Osteoblast (primary cell): ENCODE data around the gene CCR6. TPM values are rescaled to one million over a fixed set of nuclear protein-coding genes. Genes with fewer than 3 reads are reported as not detected.

Experiments used
- DNase-seq: peaks from one replicate; pipeline ENCODE4 v3.0.0; 2011; ENCODE audit warnings: low spot score, mixed read lengths; ENCODE audit not compliant: insufficient read length; ENCODE audit errors: missing footprints
- H2AFZ ChIP-seq: 2 replicates; pipeline ENCODE4 v1.6.0; 2011; ENCODE audit warnings: mild to moderate bottlenecking, low read length
- H3K27ac ChIP-seq: 2 replicates; pipeline ENCODE4 v1.5.1; 2011; ENCODE audit warnings: mild to moderate bottlenecking, low read depth, low read length, moderate library complexity
- H3K27me3 ChIP-seq: 2 replicates; pipeline ENCODE4 v1.6.0; 2012; ENCODE audit warnings: mild to moderate bottlenecking, control low read depth, inconsistent platforms, low read length, moderate library complexity; ENCODE audit not compliant: insufficient read depth
- H3K36me3 ChIP-seq: 2 replicates; pipeline ENCODE4 v1.5.1; 2011; ENCODE audit warnings: mild to moderate bottlenecking, low read length, control low read depth, moderate library complexity; ENCODE audit not compliant: insufficient read depth
- H3K4me1 ChIP-seq: 2 replicates; pipeline ENCODE4 v1.5.1; 2011; ENCODE audit warnings: mild to moderate bottlenecking, low read length, control low read depth, moderate library complexity; ENCODE audit not compliant: insufficient read depth
- H3K4me2 ChIP-seq: 2 replicates; pipeline ENCODE4 v1.6.0; 2011; ENCODE audit warnings: mild to moderate bottlenecking, low read length; ENCODE audit not compliant: insufficient read depth
- H3K4me3 ChIP-seq: fragments of 200-600 bp; sonication (generic); 3 replicates; pipeline ENCODE4 v1.5.1; 2012; ENCODE audit warnings: mild to moderate bottlenecking, low read length, inconsistent platforms; ENCODE audit not compliant: insufficient read depth
- H3K79me2 ChIP-seq: 2 replicates; pipeline ENCODE4 v1.6.0; 2012; ENCODE audit warnings: mild to moderate bottlenecking, low read length, control low read depth, inconsistent platforms; ENCODE audit not compliant: insufficient read depth
- H3K9me3 ChIP-seq: 2 replicates; pipeline ENCODE4 v1.5.1; 2011; ENCODE audit warnings: low read depth, low read length, control low read depth
- H4K20me1 ChIP-seq: 2 replicates; pipeline ENCODE4 v1.6.0; 2012; ENCODE audit warnings: mild to moderate bottlenecking, low read length, control low read depth; ENCODE audit not compliant: insufficient read depth
- total RNA-seq: library from RNA; depleted of rRNA; stranded (reverse); fragments of >200 nt; gene quantifications from 2 replicates; pipeline ENCODE4 v1.2.3, GENCODE V29; 2012
- TF ChIP-seq, protein P1 (sequence below): IDR thresholded peaks from 2 replicates; pipeline ENCODE4 v1.5.1; 2011; ENCODE audit warnings: mild to moderate bottlenecking, low read depth, low read length, moderate library complexity; ENCODE audit errors: extremely low read depth

CCR6 gene
- total RNA-seq, 1 donor, result not detected

- Histone ChIP-seq H4K20me1 (no peaks in the 10 kb centered on the region), H3K4me2 (no peak overlapping the region), H3K27me3 (no peaks in the 10 kb centered on the region), H3K27ac (no peak overlapping the region), H3K4me3 (no peak overlapping the region), H3K4me1 (no peaks in the 10 kb centered on the region), H3K79me2 (no peaks in the 10 kb centered on the region), H3K9me3 (no peaks in the 10 kb centered on the region), H3K36me3 (no peaks in the 10 kb centered on the region), H2AFZ (no peak overlapping the region)
- TF ChIP-seq, protein P1, sequence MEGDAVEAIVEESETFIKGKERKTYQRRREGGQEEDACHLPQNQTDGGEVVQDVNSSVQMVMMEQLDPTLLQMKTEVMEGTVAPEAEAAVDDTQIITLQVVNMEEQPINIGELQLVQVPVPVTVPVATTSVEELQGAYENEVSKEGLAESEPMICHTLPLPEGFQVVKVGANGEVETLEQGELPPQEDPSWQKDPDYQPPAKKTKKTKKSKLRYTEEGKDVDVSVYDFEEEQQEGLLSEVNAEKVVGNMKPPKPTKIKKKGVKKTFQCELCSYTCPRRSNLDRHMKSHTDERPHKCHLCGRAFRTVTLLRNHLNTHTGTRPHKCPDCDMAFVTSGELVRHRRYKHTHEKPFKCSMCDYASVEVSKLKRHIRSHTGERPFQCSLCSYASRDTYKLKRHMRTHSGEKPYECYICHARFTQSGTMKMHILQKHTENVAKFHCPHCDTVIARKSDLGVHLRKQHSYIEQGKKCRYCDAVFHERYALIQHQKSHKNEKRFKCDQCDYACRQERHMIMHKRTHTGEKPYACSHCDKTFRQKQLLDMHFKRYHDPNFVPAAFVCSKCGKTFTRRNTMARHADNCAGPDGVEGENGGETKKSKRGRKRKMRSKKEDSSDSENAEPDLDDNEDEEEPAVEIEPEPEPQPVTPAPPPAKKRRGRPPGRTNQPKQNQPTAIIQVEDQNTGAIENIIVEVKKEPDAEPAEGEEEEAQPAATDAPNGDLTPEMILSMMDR, result no peak
- peak; percentile 72 for DNase-seq
Measured at GRCh38 chr6:167116109-167116837, 6.6 kb upstream of the CCR6 start.

DNA sequence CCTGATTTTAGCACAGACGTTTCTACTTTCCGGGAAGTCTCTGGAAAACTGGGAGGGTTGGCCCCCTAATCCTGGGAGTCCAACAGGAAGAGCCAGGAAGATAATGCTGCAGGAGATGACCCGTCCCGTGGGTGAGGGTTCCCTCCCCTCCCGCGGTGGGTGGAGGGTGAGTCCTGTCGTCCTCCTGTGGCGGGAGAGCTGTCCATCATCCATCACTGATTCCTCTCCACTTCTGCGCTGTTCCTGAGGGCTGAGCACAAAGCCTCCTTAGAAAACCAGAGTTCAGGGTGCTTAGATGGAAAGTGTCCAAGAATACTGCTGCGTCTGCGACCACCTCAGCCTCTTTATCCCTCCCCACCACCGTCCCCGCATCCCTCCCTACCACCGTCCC is 6.1 kb upstream of the CCR6 start:
- Histone ChIP-seq H4K20me1 (no peaks in the 10 kb centered on the region), H2AFZ (no peak overlapping the region)
- TF ChIP-seq, protein P1, result no peak

GRCh38 chr6:167118006-167118405 is 4.9 kb upstream of the CCR6 start:
- Histone ChIP-seq H3K4me2 (no peak overlapping the region), H3K36me3 (no peaks in the 10 kb centered on the region), H3K27ac (no peak overlapping the region), H3K4me3 (no peak overlapping the region), H4K20me1 (no peaks in the 10 kb centered on the region), H3K4me1 (no peaks in the 10 kb centered on the region), H3K9me3 (no peaks in the 10 kb centered on the region), H3K79me2 (no peaks in the 10 kb centered on the region), H2AFZ (no peak overlapping the region), H3K27me3 (no peaks in the 10 kb centered on the region)
- no peak for DNase-seq
- TF ChIP-seq, protein P1, result no peak

More for the DNA sequence above, 6.1 kb upstream of the CCR6 start:
- no peak for DNase-seq
- Histone ChIP-seq H3K36me3 (no peaks in the 10 kb centered on the region), H3K27ac (no peak overlapping the region), H3K4me2 (no peak overlapping the region), H3K79me2 (no peaks in the 10 kb centered on the region), H3K27me3 (no peaks in the 10 kb centered on the region), H3K4me3 (no peak overlapping the region), H3K9me3 (no peaks in the 10 kb centered on the region), H3K4me1 (no peaks in the 10 kb centered on the region)

DNA sequence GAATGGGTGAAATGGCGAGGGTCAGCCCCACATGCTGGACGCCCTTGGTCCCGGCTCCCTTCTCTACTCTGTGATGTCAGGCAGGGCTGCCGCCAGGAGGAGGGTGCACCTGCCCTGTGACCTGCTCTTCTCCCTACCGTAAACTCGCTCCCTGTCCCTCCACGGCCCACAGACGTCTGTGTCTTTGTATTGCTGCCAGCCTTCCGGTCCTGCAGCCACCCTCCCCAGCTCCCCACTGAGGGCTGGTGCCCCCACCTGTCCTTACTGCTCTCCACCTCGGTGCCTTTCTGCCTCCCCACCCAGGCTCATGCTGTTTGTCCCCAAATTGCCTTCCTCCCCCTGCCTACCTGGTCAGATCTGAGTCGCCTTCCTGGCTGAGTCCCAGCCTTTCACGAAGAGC is 4.1 kb upstream of the CCR6 start:
- Histone ChIP-seq H3K4me1 (no peaks in the 10 kb centered on the region), H3K9me3 (no peaks in the 10 kb centered on the region), H3K79me2 (no peaks in the 10 kb centered on the region), H3K36me3 (no peaks in the 10 kb centered on the region), H3K4me3 (no peak overlapping the region), H3K27me3 (no peaks in the 10 kb centered on the region), H4K20me1 (no peaks in the 10 kb centered on the region), H3K4me2 (no peak overlapping the region), H2AFZ (no peak overlapping the region), H3K27ac (no peak overlapping the region)
- TF ChIP-seq, protein P1, result no peak
- no peak for DNase-seq
